ENCODE results near the gene SULF2. TPM values are rescaled to one million over a fixed set of nuclear protein-coding genes. Genes with fewer than 3 reads are reported as not detected.

Gene SULF2
- total RNA-seq, 1 experiment from 2014 or later, result 495 TPM

- intact Hi-C loops (cut with micrococcal nuclease; ENCODE audit: unreplicated experiment), result no loop called here
- H4K20me1 ChIP-seq (ENCODE audit: insufficient read depth), result peaks cover 98% of the 10 kb centered on the region
- TF ChIP-seq CTCF (conservative IDR thresholded peaks at IDR 0.05) (no peak), EZH2 (IDR thresholded peaks at IDR 0.05; ENCODE audit: low read depth) (no peak)
- no peak overlapping the region for H2AFZ ChIP-seq
- POLR2A ChIA-PET (ENCODE audit: unreplicated experiment), result no interaction called here
- peaks cover 41% of the 10 kb centered on the region for H3K36me3 ChIP-seq (ENCODE audit: low read depth)
- H3K4me2 ChIP-seq, result no peak overlapping the region
- DNase-seq, result no peak
- H3K4me3 ChIP-seq, result no peak overlapping the region
- BruUV-seq (replicated peaks), result no TSS peak
- H3K27me3 ChIP-seq (ENCODE audit: insufficient read depth, low read depth), result no peaks in the 10 kb centered on the region
- H3K79me2 ChIP-seq (ENCODE audit: low read depth), result peaks cover 100% of the 10 kb centered on the region
- CTCF ChIA-PET, result no interaction called here
- H3F3A ChIP-seq (ENCODE audit: insufficient read depth, low read depth), result peaks cover 79% of the 10 kb centered on the region; the same call in 1 of the 2 replicates
- no peak overlapping the region for H3K27ac ChIP-seq
- no peaks in the 10 kb centered on the region for H3K4me1 ChIP-seq (replicated peaks; ENCODE audit: insufficient read depth)
- no peaks in the 10 kb centered on the region for H3K9me2 ChIP-seq (ENCODE audit: insufficient read depth)
- no peaks in the 10 kb centered on the region for H3K9me3 ChIP-seq (ENCODE audit: insufficient read depth, low read depth)
Observed at GRCh38 chr20:47761482-47762047, 23.7 kb downstream of the SULF2 start.

GRCh38 chr20:47760686-47761481 is 24.4 kb downstream of the SULF2 start:
- H3K4me3 ChIP-seq, result no peak overlapping the region
- peaks cover 98% of the 10 kb centered on the region for H4K20me1 ChIP-seq (ENCODE audit: insufficient read depth)
- no peak overlapping the region for H3K4me2 ChIP-seq
- intact Hi-C loops (cut with micrococcal nuclease; ENCODE audit: unreplicated experiment), result no loop called here
- H3K79me2 ChIP-seq (ENCODE audit: low read depth), result peaks cover 100% of the 10 kb centered on the region
- BruUV-seq (replicated peaks), result no TSS peak
- TF ChIP-seq EZH2 (IDR thresholded peaks at IDR 0.05; ENCODE audit: low read depth), result no peak
- TF ChIP-seq CTCF (conservative IDR thresholded peaks at IDR 0.05), result no peak
- no peak overlapping the region for H3K27ac ChIP-seq
- H3K9me2 ChIP-seq (ENCODE audit: insufficient read depth), result no peaks in the 10 kb centered on the region
- H2AFZ ChIP-seq, result no peak overlapping the region
- no peak for DNase-seq
- CTCF ChIA-PET, result no interaction called here
- POLR2A ChIA-PET (ENCODE audit: unreplicated experiment), result no interaction called here
- H3K9me3 ChIP-seq (ENCODE audit: insufficient read depth, low read depth), result no peaks in the 10 kb centered on the region
- H3K4me1 ChIP-seq (replicated peaks; ENCODE audit: insufficient read depth), result no peaks in the 10 kb centered on the region
- H3K36me3 ChIP-seq (ENCODE audit: low read depth), result peaks cover 46% of the 10 kb centered on the region
- H3F3A ChIP-seq (ENCODE audit: insufficient read depth, low read depth), result peaks cover 80% of the 10 kb centered on the region; the same call in 1 of the 2 replicates
- no peaks in the 10 kb centered on the region for H3K27me3 ChIP-seq (ENCODE audit: insufficient read depth, low read depth)

GRCh38 chr20:47758517-47759450 is 26.5 kb downstream of the SULF2 start:
- Histone ChIP-seq H4K20me1 (ENCODE audit: insufficient read depth) (peaks cover 100% of the 10 kb centered on the region), H3K4me2 (no peak overlapping the region), H3K4me3 (no peak overlapping the region), H3K36me3 (ENCODE audit: low read depth) (peaks cover 49% of the 10 kb centered on the region), H3K79me2 (ENCODE audit: low read depth) (peaks cover 100% of the 10 kb centered on the region), H3F3A (ENCODE audit: insufficient read depth, low read depth) (peaks cover 82% of the 10 kb centered on the region; the same call in 1 of the 2 replicates), H3K27me3 (ENCODE audit: insufficient read depth, low read depth) (no peaks in the 10 kb centered on the region), H3K9me3 (ENCODE audit: insufficient read depth, low read depth) (no peaks in the 10 kb centered on the region), H2AFZ (no peak overlapping the region), H3K9me2 (ENCODE audit: insufficient read depth) (no peaks in the 10 kb centered on the region), H3K27ac (no peak overlapping the region), H3K4me1 (replicated peaks; ENCODE audit: insufficient read depth) (no peaks in the 10 kb centered on the region)
- ChIA-PET CTCF (no interaction called here), POLR2A (ENCODE audit: unreplicated experiment) (interaction anchor here (0.7 kb wide), 1 partner anchor 1254 kb away, joined by 3 read pairs; no protein-coding TSS in a partner anchor)
- TF ChIP-seq CTCF (conservative IDR thresholded peaks at IDR 0.05) (no peak), EZH2 (IDR thresholded peaks at IDR 0.05; ENCODE audit: low read depth) (no peak)
- intact Hi-C loops (cut with micrococcal nuclease; ENCODE audit: unreplicated experiment), result no loop called here
- no TSS peak for BruUV-seq (replicated peaks)
- DNase-seq, result no peak

Data from PC-9 (cell line).